Psoas muscle (tissue), 8 donors: ENCODE measurements around the gene HTR3B. TPM values are rescaled to one million over a fixed set of nuclear protein-coding genes. Genes with fewer than 3 reads are reported as not detected.

ENCODE experiments used
- ATAC-seq, 4 donors: fragments of 200-7000 bp; cut with Tn5 transposase; one replicate each; pipeline ENCODE4 v1.9.1; 2020; ENCODE audit warnings: moderate library complexity in 3 of 4, mild to moderate bottlenecking in 2 of 4
- DNase-seq, 2 donors: peaks; one replicate each; pipeline ENCODE4 v3.0.0-alpha.2; 2020
- H3K27ac ChIP-seq: fragments of 200-600 bp; one replicate; pipeline ENCODE4 v1.8.0; 2022
- H3K27me3 ChIP-seq, 3 donors: fragments of 200-600 bp in 1 of 3; one replicate each; pipeline versions ENCODE4 v1.6.1 to v1.8.0; 2013 to 2022; ENCODE audit warnings: low read length in 2 of 3, mild to moderate bottlenecking in 2 of 3, moderate library complexity in 1 of 3; ENCODE audit not compliant: insufficient read depth in 3 of 3
- H3K36me3 ChIP-seq, 2 donors: fragments of 200-600 bp in 1 of 2; one replicate each; pipeline versions ENCODE4 v1.6.1 to v1.8.0; 2013 to 2022; ENCODE audit warnings: low read depth in 1 of 2, mild to moderate bottlenecking in 1 of 2, moderate library complexity in 1 of 2; ENCODE audit not compliant: insufficient read depth in 1 of 2
- H3K4me1 ChIP-seq: fragments of 200-600 bp; one replicate; pipeline ENCODE4 v1.8.0; 2022
- H3K4me3 ChIP-seq: fragments of 200-600 bp; one replicate; pipeline ENCODE4 v1.8.0; 2022; ENCODE audit warnings: mild to moderate bottlenecking
- H3K9me3 ChIP-seq: fragments of 200-600 bp; one replicate; pipeline ENCODE4 v1.8.0; 2022
- CTCF ChIP-seq: fragments of 200-600 bp; IDR thresholded peaks from one replicate; pipeline ENCODE4 v1.8.0; 2022; ENCODE audit warnings: antibody characterized with exemption
- WGBS, 3 donors: extraction: QIAGEN DNeasy Blood & Tissue Kit; methylation state at CpG; one replicate each; pipeline versions ENCODE4 v1.1.6 to v1.1.7; 2013; 5-methylcytosine and 5-hydroxymethylcytosine counted together
- intact Hi-C, 2 donors: fragments of 100-400 bp; cut with DNase I; formaldehyde crosslinking; loops; one replicate each; pipeline versions ENCODE4 v1.11.0 to v1.14.2; 2022
- polyA plus RNA-seq, 3 donors: library from polyadenylated mRNA; stranded (reverse); fragments of 200-250 nt; gene quantifications; one replicate each; pipeline ENCODE4 v1.2.3, GENCODE V29; 2013
- total RNA-seq, 4 donors: library from RNA; stranded (reverse); fragmentation: NEBNext Ultra II Directional in 2 of 4; extraction: Animal tissue kit (Norgen Biotek cat#: 25700) in 2 of 4; gene quantifications; one replicate each; pipeline versions ENCODE4 v1.2.1 to v1.2.4, GENCODE V29; 2021 to 2023
- donor health status: healthy with polysubstance abuse.
- donor health status: DM: no; HTN: no; CAD: no; lungs with moderate emphysema.
- donor health status: Bipolar disorder and iron deficiency.
- donor health status: healthy.
- donor health status: DM: yes; HTN: yes; CAD: no.
- donor health status: DM: no; HTN: no; CAD: no.
- donor health status: DM: no; HTN: no; CAD: no.
- donor health status: DM: yes; HTN: yes; CAD: no.

Gene HTR3B
- total and polyA plus RNA-seq, 7 donors = 0.01 TPM; not detected in 6

GRCh38 chr11:113954235-113954634 lies 49.6 kb downstream of the HTR3B start:
- H3K36me3 ChIP-seq = no peaks in the 10 kb centered on the region
- no peaks in the 10 kb centered on the region for H3K9me3 ChIP-seq
- peaks cover 0 to 12% (median 9%) of the 10 kb centered on the region in 3 donors for H3K27me3 ChIP-seq
- ATAC-seq (no peak), DNase-seq (no peak)
- intact Hi-C loops = no loop called here
- H3K4me1 ChIP-seq = no peaks in the 10 kb centered on the region
- no peak for TF ChIP-seq CTCF
- H3K27ac ChIP-seq = no peak overlapping the region
- H3K4me3 ChIP-seq = no peak overlapping the region
- 56 to 74% (median 56%) methylated on average over 6 of the region's 6 CpGs for WGBS, 3 donors

GRCh38 chr11:113956986-113957385 lies 52.4 kb downstream of the HTR3B start:
- ATAC-seq (no peak), DNase-seq (no peak)
- H3K36me3 ChIP-seq = no peaks in the 10 kb centered on the region
- no peak for TF ChIP-seq CTCF
- no peak overlapping the region for H3K27ac ChIP-seq
- no peaks in the 10 kb centered on the region for H3K4me1 ChIP-seq
- intact Hi-C loops = no loop called here
- 31 to 37% (median 33%) methylated on average over 9 of the region's 9 CpGs for WGBS, 3 donors
- no peak overlapping the region for H3K4me3 ChIP-seq
- peaks cover 0 to 12% (median 4%) of the 10 kb centered on the region in 3 donors for H3K27me3 ChIP-seq
- no peaks in the 10 kb centered on the region for H3K9me3 ChIP-seq

GRCh38 chr11:113960702-113961330 lies 56.2 kb downstream of the HTR3B start:
- no peak for TF ChIP-seq CTCF
- Histone ChIP-seq H3K4me3 (no peak overlapping the region), H3K27ac (no peak overlapping the region), H3K27me3 (no peaks in the 10 kb centered on the region), H3K4me1 (no peaks in the 10 kb centered on the region), H3K9me3 (no peaks in the 10 kb centered on the region), H3K36me3 (no peaks in the 10 kb centered on the region)
- DNase-seq (no peak), ATAC-seq (no peak)
- 40 to 50% (median 41%) methylated on average over 9 of the region's 9 CpGs for WGBS, 3 donors
- intact Hi-C loops = no loop called here

DNA sequence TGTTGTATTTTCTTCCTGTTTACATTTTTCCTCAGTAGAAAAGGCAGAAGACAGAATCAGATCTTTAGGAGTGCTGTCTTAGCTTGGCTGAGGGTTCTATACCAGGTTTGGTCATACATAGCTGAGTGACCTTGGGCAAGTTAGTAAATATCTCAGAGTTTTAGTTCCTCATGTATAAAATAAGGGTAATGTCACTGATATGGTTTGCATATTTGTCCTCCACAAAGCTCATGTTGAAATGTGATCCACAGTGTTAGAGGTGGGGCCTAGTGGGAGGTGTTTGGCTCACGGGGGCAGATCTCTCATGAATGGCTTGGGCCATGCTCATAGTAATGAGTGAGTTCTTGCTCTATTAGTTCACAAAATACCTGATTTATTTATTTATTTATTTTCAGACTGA lies 62.8 kb downstream of the HTR3B start:
- no peaks in the 10 kb centered on the region for H3K36me3 ChIP-seq
- no peaks in the 10 kb centered on the region for H3K4me1 ChIP-seq
- no peak overlapping the region for H3K27ac ChIP-seq
- no peaks in the 10 kb centered on the region for H3K27me3 ChIP-seq
- H3K4me3 ChIP-seq = no peak overlapping the region
- DNase-seq (no peak), ATAC-seq (no peak)
- intact Hi-C loops = no loop called here
- 38 to 44% (median 41%) methylated on average over 1 of the region's 1 CpG for WGBS, 3 donors
- TF ChIP-seq CTCF = no peak
- no peaks in the 10 kb centered on the region for H3K9me3 ChIP-seq
